ENCODE data around the gene TNS3.

The TNS3 gene

DNA sequence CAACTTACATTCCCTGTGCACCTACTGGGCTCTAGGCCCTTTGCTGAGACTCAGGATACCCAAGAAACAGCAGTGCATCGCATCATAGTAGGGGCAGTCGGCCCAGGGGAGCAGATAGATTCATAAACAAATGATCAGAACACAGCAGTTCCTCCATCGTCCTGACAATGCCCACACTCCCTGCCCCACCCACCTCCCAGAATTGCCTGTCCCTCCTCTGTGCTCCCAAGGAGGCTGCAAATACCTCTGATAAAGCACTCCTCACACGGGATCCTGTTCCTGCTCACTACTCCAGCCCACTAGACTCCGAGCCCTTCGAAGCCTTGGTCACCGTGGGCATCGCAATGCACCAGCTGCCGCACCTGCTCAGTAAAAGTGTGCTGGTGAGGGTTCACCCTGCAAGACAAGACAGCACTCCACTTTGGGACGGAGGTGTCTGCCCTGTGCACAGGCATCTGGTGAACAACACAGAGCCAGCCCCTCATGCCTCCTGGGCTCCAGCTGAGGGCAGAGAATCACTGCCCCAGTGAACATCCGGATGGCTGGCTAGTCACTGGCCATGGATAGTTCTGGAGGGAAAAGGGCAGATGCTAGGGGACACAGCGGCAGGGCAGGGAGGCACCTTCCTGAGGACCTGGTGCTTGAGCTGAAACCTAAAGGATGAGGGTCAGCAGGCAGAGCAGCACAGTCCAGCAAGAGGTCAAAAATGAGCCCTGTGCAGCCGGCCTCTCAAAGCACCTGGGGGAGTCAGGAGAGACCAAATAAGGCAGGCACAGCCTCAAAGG lies 60.7 kb downstream of the TNS3 start:
- Histone ChIP-seq H3K36me3 (replicated peaks; ENCODE audit: insufficient read depth, low read length) (no peaks in the 10 kb centered on the region), H3K9me2 (replicated peaks; ENCODE audit: insufficient read depth, low read length) (no peaks in the 10 kb centered on the region), H3F3A (ENCODE audit: insufficient read depth, low read length) (no peaks in the 10 kb centered on the region), H3K79me2 (ENCODE audit: low read length) (peaks cover 11% of the 10 kb centered on the region; the same call in 1 of the 2 replicates), H3K9ac (ENCODE audit: low read length) (no peak overlapping the region), H3K27me3 (replicated peaks; ENCODE audit: insufficient read depth, low read length) (no peaks in the 10 kb centered on the region), H3K4me2 (ENCODE audit: low read depth, low read length) (no peak overlapping the region), H2AFZ (ENCODE audit: low read length) (no peak overlapping the region), H3K4me1 (ENCODE audit: low read length) (no peaks in the 10 kb centered on the region), H4K20me1 (ENCODE audit: insufficient read depth, low read length) (no peaks in the 10 kb centered on the region), H3K4me3 (ENCODE audit: low read length) (no peak overlapping the region), H3K27ac (ENCODE audit: low read length) (no peak overlapping the region), H3K9me3 (replicated peaks; ENCODE audit: insufficient read depth, low read length) (no peaks in the 10 kb centered on the region)
- no peak for DNase-seq
- TF ChIP-seq EZH2phosphoT487 (IDR thresholded peaks at IDR 0.05; ENCODE audit: low read length), result no peak
- TF ChIP-seq, protein P1, sequence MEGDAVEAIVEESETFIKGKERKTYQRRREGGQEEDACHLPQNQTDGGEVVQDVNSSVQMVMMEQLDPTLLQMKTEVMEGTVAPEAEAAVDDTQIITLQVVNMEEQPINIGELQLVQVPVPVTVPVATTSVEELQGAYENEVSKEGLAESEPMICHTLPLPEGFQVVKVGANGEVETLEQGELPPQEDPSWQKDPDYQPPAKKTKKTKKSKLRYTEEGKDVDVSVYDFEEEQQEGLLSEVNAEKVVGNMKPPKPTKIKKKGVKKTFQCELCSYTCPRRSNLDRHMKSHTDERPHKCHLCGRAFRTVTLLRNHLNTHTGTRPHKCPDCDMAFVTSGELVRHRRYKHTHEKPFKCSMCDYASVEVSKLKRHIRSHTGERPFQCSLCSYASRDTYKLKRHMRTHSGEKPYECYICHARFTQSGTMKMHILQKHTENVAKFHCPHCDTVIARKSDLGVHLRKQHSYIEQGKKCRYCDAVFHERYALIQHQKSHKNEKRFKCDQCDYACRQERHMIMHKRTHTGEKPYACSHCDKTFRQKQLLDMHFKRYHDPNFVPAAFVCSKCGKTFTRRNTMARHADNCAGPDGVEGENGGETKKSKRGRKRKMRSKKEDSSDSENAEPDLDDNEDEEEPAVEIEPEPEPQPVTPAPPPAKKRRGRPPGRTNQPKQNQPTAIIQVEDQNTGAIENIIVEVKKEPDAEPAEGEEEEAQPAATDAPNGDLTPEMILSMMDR (IDR thresholded peaks at IDR 0.05; ENCODE audit: low read length), result no peak
- TF ChIP-seq EZH2 (optimal IDR thresholded peaks at IDR 0.05; ENCODE audit: low read depth, low read length), result no peak

DNA sequence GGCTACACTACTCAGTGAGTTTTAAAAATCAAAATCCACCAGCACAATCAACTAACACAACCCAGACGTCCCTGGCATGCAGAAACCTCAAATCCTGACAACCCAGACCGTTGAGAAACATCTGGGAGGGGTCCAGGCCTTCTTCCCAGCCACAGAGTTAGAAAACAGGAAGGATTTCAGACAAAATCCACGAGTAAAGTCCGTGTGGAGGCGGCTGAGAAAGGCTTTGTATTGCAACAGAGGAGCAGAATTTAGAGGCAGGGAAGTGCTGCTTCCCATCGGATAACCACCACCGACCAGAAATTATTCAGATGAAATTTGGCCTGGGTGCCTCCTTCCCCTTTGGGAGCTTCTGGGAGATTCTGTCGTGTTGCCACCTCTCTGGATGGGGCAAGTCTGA lies 61.5 kb downstream of the TNS3 start:
- no peak overlapping the region for H2AFZ ChIP-seq (ENCODE audit: low read length)
- H3K79me2 ChIP-seq (ENCODE audit: low read length), result peaks cover 19% of the 10 kb centered on the region
- no peaks in the 10 kb centered on the region for H3F3A ChIP-seq (ENCODE audit: insufficient read depth, low read length)
- no peak for DNase-seq
- H3K27me3 ChIP-seq (replicated peaks; ENCODE audit: insufficient read depth, low read length), result no peaks in the 10 kb centered on the region
- H3K4me2 ChIP-seq (ENCODE audit: low read depth, low read length), result no peak overlapping the region
- no peaks in the 10 kb centered on the region for H4K20me1 ChIP-seq (ENCODE audit: insufficient read depth, low read length)
- H3K36me3 ChIP-seq (replicated peaks; ENCODE audit: insufficient read depth, low read length), result no peaks in the 10 kb centered on the region
- H3K4me1 ChIP-seq (ENCODE audit: low read length), result no peaks in the 10 kb centered on the region
- H3K9me3 ChIP-seq (replicated peaks; ENCODE audit: insufficient read depth, low read length), result no peaks in the 10 kb centered on the region
- no peak overlapping the region for H3K27ac ChIP-seq (ENCODE audit: low read length)
- TF ChIP-seq EZH2phosphoT487 (IDR thresholded peaks at IDR 0.05; ENCODE audit: low read length), result no peak
- TF ChIP-seq, protein P1 (IDR thresholded peaks at IDR 0.05; ENCODE audit: low read length), result no peak
- no peak for TF ChIP-seq EZH2 (optimal IDR thresholded peaks at IDR 0.05; ENCODE audit: low read depth, low read length)
- no peaks in the 10 kb centered on the region for H3K9me2 ChIP-seq (replicated peaks; ENCODE audit: insufficient read depth, low read length)
- no peak overlapping the region for H3K9ac ChIP-seq (ENCODE audit: low read length)
- no peak overlapping the region for H3K4me3 ChIP-seq (ENCODE audit: low read length)

DNA sequence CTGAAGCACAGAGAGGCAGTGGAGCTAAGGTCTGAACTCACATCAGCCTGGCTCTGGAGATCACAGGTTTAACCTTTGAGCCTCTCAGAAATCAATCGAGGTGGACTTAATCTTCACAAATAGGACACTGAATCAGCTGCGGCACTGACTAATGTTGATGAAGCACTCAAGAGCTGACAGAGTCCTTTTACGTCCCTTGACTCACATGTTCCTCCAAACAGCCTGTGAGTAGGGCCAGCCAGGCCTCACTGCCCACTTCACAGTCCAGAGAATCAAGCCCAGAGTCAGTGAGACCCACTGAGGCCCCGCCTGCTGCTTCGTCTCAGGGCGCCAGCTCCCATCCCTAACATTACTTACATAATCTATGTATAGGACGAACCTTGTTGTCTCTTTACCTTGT lies 63.1 kb downstream of the TNS3 start:
- H3F3A ChIP-seq (ENCODE audit: insufficient read depth, low read length), result no peaks in the 10 kb centered on the region
- H3K9ac ChIP-seq (ENCODE audit: low read length), result no peak overlapping the region
- no peaks in the 10 kb centered on the region for H4K20me1 ChIP-seq (ENCODE audit: insufficient read depth, low read length)
- TF ChIP-seq EZH2phosphoT487 (IDR thresholded peaks at IDR 0.05; ENCODE audit: low read length) (no peak), EZH2 (optimal IDR thresholded peaks at IDR 0.05; ENCODE audit: low read depth, low read length) (no peak)
- TF ChIP-seq, protein P1 (IDR thresholded peaks at IDR 0.05; ENCODE audit: low read length), result no peak
- H3K4me1 ChIP-seq (ENCODE audit: low read length), result no peaks in the 10 kb centered on the region
- H3K79me2 ChIP-seq (ENCODE audit: low read length), result peaks cover 26% of the 10 kb centered on the region
- H3K27me3 ChIP-seq (replicated peaks; ENCODE audit: insufficient read depth, low read length), result no peaks in the 10 kb centered on the region
- H3K4me2 ChIP-seq (ENCODE audit: low read depth, low read length), result no peak overlapping the region
- H3K9me2 ChIP-seq (replicated peaks; ENCODE audit: insufficient read depth, low read length), result no peaks in the 10 kb centered on the region
- no peaks in the 10 kb centered on the region for H3K9me3 ChIP-seq (replicated peaks; ENCODE audit: insufficient read depth, low read length)
- no peak overlapping the region for H3K27ac ChIP-seq (ENCODE audit: low read length)
- no peak overlapping the region for H3K4me3 ChIP-seq (ENCODE audit: low read length)
- no peak for DNase-seq
- H2AFZ ChIP-seq (ENCODE audit: low read length), result no peak overlapping the region
- H3K36me3 ChIP-seq (replicated peaks; ENCODE audit: insufficient read depth, low read length), result no peaks in the 10 kb centered on the region
